Progenitor cell of endocrine pancreas (in vitro differentiated cells): ENCODE measurements around the gene HES4. TPM values are rescaled to one million over a fixed set of nuclear protein-coding genes. Genes with fewer than 3 reads are reported as not detected.

Source experiments
- DNase-seq: peaks from one replicate; pipeline ENCODE4 v3.0.0; 2021; ENCODE audit warnings: low spot score; ENCODE audit not compliant: unreplicated experiment
- H3K27ac Mint-ChIP-seq: 2 replicates; pipeline ENCODE4 v1.8.0; 2021; ENCODE audit warnings: mild to moderate bottlenecking, moderate library complexity, mixed read lengths
- H3K27me3 Mint-ChIP-seq: 2 replicates; pipeline ENCODE4 v1.8.0; 2021; ENCODE audit warnings: mixed read lengths
- H3K36me3 Mint-ChIP-seq: 2 replicates; pipeline ENCODE4 v1.8.0; 2022; ENCODE audit warnings: mixed read lengths; ENCODE audit not compliant: insufficient read depth
- H3K4me1 Mint-ChIP-seq: 2 replicates; pipeline ENCODE4 v1.8.0; 2021; ENCODE audit warnings: low read depth, mixed read lengths
- H3K4me3 Mint-ChIP-seq: 2 replicates; pipeline ENCODE4 v1.8.0; 2021; ENCODE audit warnings: low read depth, mild to moderate bottlenecking, moderate library complexity, mixed read lengths
- H3K9me3 Mint-ChIP-seq: 2 replicates; pipeline ENCODE4 v1.8.0; 2021; ENCODE audit warnings: low read depth, mixed read lengths
- CTCF ChIP-seq: fragments of 200-600 bp; sonication (generic); IDR thresholded peaks from one replicate; pipeline ENCODE4 v1.5.0; 2021; ENCODE audit warnings: antibody characterized with exemption, mild to moderate bottlenecking; ENCODE audit not compliant: unreplicated experiment
- total RNA-seq: library from RNA; stranded (reverse); gene quantifications from 2 replicates; pipeline ENCODE4 v1.2.1, GENCODE V29; 2021

The HES4 gene
- total RNA-seq, 1 donor from 2014 or later: 83.8 TPM

GRCh38 chr1:1022302-1023009 is 22.6 kb upstream of the HES4 start:
- H3K4me3 Mint-ChIP-seq: peak overlapping the region; percentile 49
- H3K36me3 Mint-ChIP-seq: peaks cover 7% of the 10 kb centered on the region
- H3K9me3 Mint-ChIP-seq: peaks cover under 1% of the 10 kb centered on the region
- H3K27ac Mint-ChIP-seq: peak overlapping the region; percentile 85
- no peak for TF ChIP-seq CTCF
- peaks cover 12% of the 10 kb centered on the region for H3K4me1 Mint-ChIP-seq
- no peaks in the 10 kb centered on the region for H3K27me3 Mint-ChIP-seq
- no peak for DNase-seq

- Mint-ChIP-seq H3K36me3 (peaks cover 8% of the 10 kb centered on the region), H3K4me1 (peaks cover 16% of the 10 kb centered on the region), H3K27me3 (no peaks in the 10 kb centered on the region), H3K4me3 (peak overlapping the region; percentile 72), H3K27ac (peak overlapping the region; percentile 13), H3K9me3 (peaks cover 4% of the 10 kb centered on the region)
- DNase-seq: no peak
- no peak for TF ChIP-seq CTCF
Observed at GRCh38 chr1:1021920-1022259, 22.0 kb upstream of the HES4 start.

- peaks cover 16% of the 10 kb centered on the region for H3K4me1 Mint-ChIP-seq
- no peak for TF ChIP-seq CTCF
- no peaks in the 10 kb centered on the region for H3K27me3 Mint-ChIP-seq
- peaks cover 8% of the 10 kb centered on the region for H3K36me3 Mint-ChIP-seq
- peaks cover 4% of the 10 kb centered on the region for H3K9me3 Mint-ChIP-seq
- peak overlapping the region; percentile 72 for H3K4me3 Mint-ChIP-seq
- DNase-seq: no peak
- no peak overlapping the region for H3K27ac Mint-ChIP-seq
Observed at GRCh38 chr1:1021010-1021919, 21.4 kb upstream of the HES4 start.

GRCh38 chr1:1020415-1021009 is 20.6 kb upstream of the HES4 start:
- TF ChIP-seq CTCF: no peak

GRCh38 chr1:1020000-1020404 is 20.1 kb upstream of the HES4 start, which contains the start of gene AGRN:
Gene AGRN (plus strand): TSS chr1:1020120. CDS start chr1:1020173, 53 bp downstream.
- Mint-ChIP-seq H3K4me1 (peaks cover 16% of the 10 kb centered on the region), H3K27me3 (no peaks in the 10 kb centered on the region), H3K9me3 (peaks cover 4% of the 10 kb centered on the region), H3K4me3 (peak within 1 kb of the TSS; percentile 72), H3K27ac (peak within 1 kb of the TSS; percentile 33), H3K36me3 (peaks cover 8% of the 10 kb centered on the region)
- DNase-seq: peak; percentile 53
- TF ChIP-seq CTCF: no peak

More at GRCh38 chr1:1020415-1021009, 20.6 kb upstream of the HES4 start:
- peaks cover 4% of the 10 kb centered on the region for H3K9me3 Mint-ChIP-seq
- DNase-seq: no peak
- peak overlapping the region; percentile 72 for H3K4me3 Mint-ChIP-seq
- H3K36me3 Mint-ChIP-seq: peaks cover 8% of the 10 kb centered on the region
- H3K4me1 Mint-ChIP-seq: peaks cover 16% of the 10 kb centered on the region
- no peak overlapping the region for H3K27ac Mint-ChIP-seq
- no peaks in the 10 kb centered on the region for H3K27me3 Mint-ChIP-seq
